SK-N-MC (cell line): ENCODE measurements around the gene IL2.

Experiments used
- DNase-seq: peaks from one replicate; pipeline ENCODE4 v3.0.0-alpha.2; 2011; ENCODE audit warnings: low read depth, low spot score
- H3K27ac ChIP-seq: fragments of 200-600 bp; sonication (generic); 2 replicates; pipeline ENCODE4 v1.5.1; 2016; ENCODE audit warnings: mixed run types
- H3K36me3 ChIP-seq: fragments of 200-600 bp; sonication (generic); 2 replicates; pipeline ENCODE4 v1.6.1; 2017; ENCODE audit warnings: antibody characterized with exemption, low read length, mixed read lengths; ENCODE audit not compliant: insufficient read depth
- H3K4me3 ChIP-seq: fragments of 200-600 bp; sonication (generic); 2 replicates; pipeline ENCODE4 v1.5.1; 2016
- H3K9ac ChIP-seq: fragments of 200-600 bp; sonication (generic); 2 replicates; pipeline ENCODE4 v1.8.0; 2017; ENCODE audit warnings: mixed run types, mixed read lengths; ENCODE audit not compliant: insufficient read length
- H3K9me3 ChIP-seq: fragments of 200-600 bp; sonication (generic); 2 replicates; pipeline ENCODE4 v1.6.1; 2017; ENCODE audit warnings: low read depth, mild to moderate bottlenecking, antibody characterized with exemption, low read length, moderate library complexity, mixed read lengths
- EZH2 ChIP-seq: fragments of 200-600 bp; sonication (generic); IDR thresholded peaks from one replicate; pipeline ENCODE4 v1.6.1; 2017; ENCODE audit warnings: antibody characterized with exemption
- FOXP2 ChIP-seq: optimal IDR thresholded peaks from 2 replicates; pipeline ENCODE3; 2011; ENCODE audit warnings: mild to moderate bottlenecking, moderate library complexity; ENCODE audit not compliant: insufficient read depth; ENCODE audit errors: extremely low read length, control extremely low read depth
- POLR2AphosphoS5 ChIP-seq: IDR thresholded peaks from 2 replicates; pipeline ENCODE4 v1.6.1; 2012; ENCODE audit warnings: mild to moderate bottlenecking, low read depth, low read length, borderline replicate concordance

Gene IL2

GRCh38 chr4:122476745-122477144 lies 20.2 kb upstream of the IL2 start:
- Histone ChIP-seq H3K27ac (no peak overlapping the region), H3K4me3 (no peak overlapping the region), H3K9me3 (no peaks in the 10 kb centered on the region), H3K36me3 (no peaks in the 10 kb centered on the region), H3K9ac (no peak overlapping the region)
- no peak for DNase-seq
- no peak for TF ChIP-seq EZH2
- TF ChIP-seq FOXP2 = no peak

DNA sequence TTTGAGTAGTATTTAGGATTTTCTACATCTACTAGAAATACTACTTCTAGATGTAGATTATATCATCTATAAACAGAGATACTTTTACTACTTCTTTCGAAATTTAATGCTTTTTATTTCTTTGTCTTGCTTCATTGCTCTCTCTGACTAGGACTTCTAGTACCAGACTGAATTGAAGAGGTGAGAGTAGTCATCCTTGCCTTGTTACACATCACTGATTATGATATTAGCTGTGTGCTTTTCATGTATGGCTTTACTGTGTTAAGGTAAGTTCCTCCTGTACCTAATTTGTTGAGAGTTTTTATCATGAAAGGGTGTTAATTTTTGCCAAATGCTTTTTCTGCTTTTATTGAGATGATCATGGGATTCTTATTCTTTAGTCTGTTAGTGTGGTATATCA lies 19.6 kb upstream of the IL2 start:
- TF ChIP-seq EZH2 = no peak
- TF ChIP-seq FOXP2 = no peak
- TF ChIP-seq POLR2AphosphoS5 = no peak
- Histone ChIP-seq H3K9me3 (no peaks in the 10 kb centered on the region), H3K9ac (no peak overlapping the region), H3K4me3 (no peak overlapping the region), H3K36me3 (no peaks in the 10 kb centered on the region), H3K27ac (no peak overlapping the region)
- DNase-seq = no peak

DNA sequence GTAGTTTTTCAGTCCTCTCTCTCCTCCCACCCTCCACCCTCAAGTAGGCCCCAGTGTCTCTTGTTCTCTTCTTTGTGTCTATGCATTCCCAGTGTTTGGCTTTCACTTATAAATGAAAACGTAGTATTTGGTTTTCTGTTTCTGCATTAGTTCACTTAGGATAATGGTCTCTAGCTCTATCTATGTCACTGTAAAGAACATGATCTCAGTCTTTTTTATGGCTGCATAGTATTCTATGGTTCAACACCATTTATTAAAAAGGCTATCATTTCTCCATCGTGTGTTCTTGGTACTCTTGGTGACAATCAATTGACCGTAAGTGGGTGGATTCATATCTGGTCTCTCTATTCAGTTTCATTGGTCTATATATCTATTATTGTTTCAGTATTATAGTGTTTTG lies 18.7 kb upstream of the IL2 start:
- no peak overlapping the region for H3K27ac ChIP-seq
- TF ChIP-seq POLR2AphosphoS5 (no peak), FOXP2 (no peak), EZH2 (no peak)
- H3K4me3 ChIP-seq = no peak overlapping the region
- DNase-seq = no peak
- H3K9ac ChIP-seq = no peak overlapping the region
- no peaks in the 10 kb centered on the region for H3K9me3 ChIP-seq
- no peaks in the 10 kb centered on the region for H3K36me3 ChIP-seq

DNA sequence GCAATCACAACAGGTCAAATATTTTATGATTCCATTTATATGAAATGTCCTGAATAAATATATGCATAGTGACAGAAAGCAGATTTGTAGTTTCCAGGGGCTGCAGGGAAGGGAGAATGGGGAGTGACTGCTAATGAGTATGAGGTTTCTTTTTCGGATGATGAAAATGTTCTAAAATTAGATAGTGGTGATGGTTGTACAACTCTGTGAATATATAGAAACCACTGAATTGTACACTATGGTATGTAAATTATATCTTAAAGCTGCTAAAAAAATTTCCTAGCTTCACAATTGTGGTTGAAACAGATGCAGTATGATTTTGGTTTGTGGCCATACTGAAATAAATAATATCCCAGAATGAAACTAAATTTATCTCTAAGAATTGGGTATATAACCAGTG lies 12.9 kb upstream of the IL2 start:
- H3K9ac ChIP-seq = no peak overlapping the region
- no peak overlapping the region for H3K4me3 ChIP-seq
- H3K9me3 ChIP-seq = no peaks in the 10 kb centered on the region
- H3K27ac ChIP-seq = no peak overlapping the region
- H3K36me3 ChIP-seq = no peaks in the 10 kb centered on the region
- TF ChIP-seq FOXP2 = no peak
- TF ChIP-seq EZH2 = no peak
- no peak for TF ChIP-seq POLR2AphosphoS5
- no peak for DNase-seq

DNA sequence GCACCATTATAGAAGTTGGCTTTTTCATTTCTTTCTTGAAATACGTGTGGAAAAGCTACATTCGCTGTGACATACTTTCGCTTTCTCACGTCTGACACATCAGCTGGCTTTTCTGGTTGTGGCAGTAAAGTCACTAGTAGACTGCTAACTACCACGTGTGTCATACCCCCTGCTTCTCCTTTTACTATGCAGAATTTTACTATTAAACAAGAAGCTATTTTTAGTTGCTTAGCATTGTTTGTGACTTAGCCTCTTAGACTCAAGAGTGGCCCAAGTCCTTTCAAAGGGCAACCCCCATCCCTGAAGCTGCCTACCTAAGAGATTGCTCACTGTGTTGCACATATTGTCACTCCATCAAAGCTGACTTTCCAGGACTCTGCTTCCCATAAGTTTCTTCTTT lies 2.1 kb upstream of the IL2 start:
- Histone ChIP-seq H3K36me3 (no peaks in the 10 kb centered on the region), H3K27ac (no peak overlapping the region), H3K9me3 (no peaks in the 10 kb centered on the region), H3K4me3 (no peak overlapping the region), H3K9ac (no peak overlapping the region)
- no peak for DNase-seq
- no peak for TF ChIP-seq EZH2
- TF ChIP-seq POLR2AphosphoS5 = no peak
- no peak for TF ChIP-seq FOXP2

GRCh38 chr4:122453384-122453995 lies 3.0 kb downstream of the IL2 start:
- no peak overlapping the region for H3K9ac ChIP-seq
- TF ChIP-seq FOXP2 (no peak), POLR2AphosphoS5 (no peak)

GRCh38 chr4:122450847-122451246 lies 5.7 kb downstream of the IL2 start:
- Histone ChIP-seq H3K9ac (no peak overlapping the region), H3K27ac (no peak overlapping the region), H3K36me3 (no peaks in the 10 kb centered on the region), H3K9me3 (no peaks in the 10 kb centered on the region), H3K4me3 (no peak overlapping the region)
- TF ChIP-seq POLR2AphosphoS5 (no peak), FOXP2 (no peak), EZH2 (no peak)
- DNase-seq = peak; percentile 10

More at GRCh38 chr4:122453384-122453995, 3.0 kb downstream of the IL2 start:
- Histone ChIP-seq H3K27ac (no peak overlapping the region), H3K4me3 (no peak overlapping the region), H3K9me3 (no peaks in the 10 kb centered on the region), H3K36me3 (no peaks in the 10 kb centered on the region)
- no peak for DNase-seq

GRCh38 chr4:122434285-122434684 lies 22.2 kb downstream of the IL2 start:
- no peak overlapping the region for H3K27ac ChIP-seq
- H3K9ac ChIP-seq = no peak overlapping the region
- no peak for TF ChIP-seq FOXP2
- no peak for TF ChIP-seq EZH2
- TF ChIP-seq POLR2AphosphoS5 = no peak
- no peak overlapping the region for H3K4me3 ChIP-seq
- no peak for DNase-seq
- no peaks in the 10 kb centered on the region for H3K36me3 ChIP-seq
- no peaks in the 10 kb centered on the region for H3K9me3 ChIP-seq

GRCh38 chr4:122431351-122431750 lies 25.2 kb downstream of the IL2 start:
- Histone ChIP-seq H3K4me3 (no peak overlapping the region), H3K9ac (no peak overlapping the region), H3K27ac (no peak overlapping the region), H3K9me3 (no peaks in the 10 kb centered on the region), H3K36me3 (no peaks in the 10 kb centered on the region)
- TF ChIP-seq POLR2AphosphoS5 (no peak), EZH2 (no peak), FOXP2 (no peak)
- DNase-seq = no peak
